Measurements from ENCODE around the gene STXBP5L.
"Not testable (repeated sequence)": the region's sequence is repeated elsewhere in the genome, so short reads cannot be mapped to it uniquely, and the experiment has no call there.

Gene STXBP5L

GRCh38 chr3:120908030-120908794 lies at the start of gene STXBP5L:
TSS of gene STXBP5L (plus strand) at chr3:120908205. CDS start at chr3:120909579, 1,374 bp downstream.
- DNase-seq (ENCODE audit: low read depth in 2 of 2), result peak; percentile 28 to 57

- DNase-seq (ENCODE audit: low read depth in 2 of 2), result no peak
Observed at GRCh38 chr3:120858521-120858920, 49.5 kb upstream of the STXBP5L start.

GRCh38 chr3:120864541-120864940 lies 43.5 kb upstream of the STXBP5L start:
- DNase-seq (ENCODE audit: low read depth in 2 of 2), result no peak

GRCh38 chr3:120875507-120875906 lies 32.5 kb upstream of the STXBP5L start:
- no peak for DNase-seq (ENCODE audit: low read depth in 2 of 2)

GRCh38 chr3:120875989-120876388 lies 32.0 kb upstream of the STXBP5L start:
- no peak for DNase-seq (ENCODE audit: low read depth in 2 of 2)

GRCh38 chr3:120879411-120879810 lies 28.6 kb upstream of the STXBP5L start:
- DNase-seq (ENCODE audit: low read depth in 2 of 2), result no peak

GRCh38 chr3:120892921-120893320 lies 15.1 kb upstream of the STXBP5L start:
- DNase-seq (ENCODE audit: low read depth in 2 of 2), result no peak

GRCh38 chr3:120894316-120895057 lies 13.5 kb upstream of the STXBP5L start:
- no peak for DNase-seq (ENCODE audit: low read depth in 2 of 2)

GRCh38 chr3:120901716-120902115 lies 6.3 kb upstream of the STXBP5L start:
- DNase-seq (ENCODE audit: low read depth in 2 of 2), result not testable (repeated sequence)

- DNase-seq (ENCODE audit: low read depth in 2 of 2), result no peak
Observed at GRCh38 chr3:120903221-120903620, 4.8 kb upstream of the STXBP5L start.

- no peak for DNase-seq (ENCODE audit: low read depth in 2 of 2)
Observed at GRCh38 chr3:120907659-120908029, 361 bp upstream of the STXBP5L start.

GRCh38 chr3:120908795-120909601 lies 993 bp downstream of the STXBP5L start:
- no peak for DNase-seq (ENCODE audit: low read depth in 2 of 2)

- DNase-seq (ENCODE audit: low read depth in 2 of 2), result no peak
Observed at GRCh38 chr3:120909602-120909878, 1.5 kb downstream of the STXBP5L start.

GRCh38 chr3:120926146-120926545 lies 18.1 kb downstream of the STXBP5L start:
- DNase-seq (ENCODE audit: low read depth in 2 of 2), result no peak

- no peak for DNase-seq (ENCODE audit: low read depth in 2 of 2)
Observed at GRCh38 chr3:120928991-120929390, 21.0 kb downstream of the STXBP5L start.

GRCh38 chr3:120931593-120931992 lies 23.6 kb downstream of the STXBP5L start:
- DNase-seq (ENCODE audit: low read depth in 2 of 2), result no peak

- no peak for DNase-seq (ENCODE audit: low read depth in 2 of 2)
Observed at GRCh38 chr3:120956143-120956542, 48.1 kb downstream of the STXBP5L start.

GRCh38 chr3:120982608-120983320 lies 74.8 kb downstream of the STXBP5L start:
- DNase-seq (ENCODE audit: low read depth in 2 of 2), result no peak

GRCh38 chr3:120983321-120983665 lies 75.3 kb downstream of the STXBP5L start:
- no peak for DNase-seq (ENCODE audit: low read depth in 2 of 2)

- DNase-seq (ENCODE audit: low read depth in 2 of 2), result no peak
Observed at GRCh38 chr3:120983841-120984240, 75.8 kb downstream of the STXBP5L start.

- no peak for DNase-seq (ENCODE audit: low read depth in 2 of 2)
Observed at GRCh38 chr3:120985242-120985641, 77.2 kb downstream of the STXBP5L start.

GRCh38 chr3:120988994-120989393 lies 81.0 kb downstream of the STXBP5L start:
- no peak for DNase-seq (ENCODE audit: low read depth in 2 of 2)

All from stimulated activated CD4-positive, alpha-beta T cell treated with anti-CD3 and anti-CD28 coated beads, Interleukin-12 subunit alpha, Interleukin-12 subunit beta, amount 100 ng/mL, for 24 hours (primary cell).